HL-60 (cell line): ENCODE measurements around the gene UBE2V1.

Source experiments
- DNase-seq, 2 experiments: peaks; one replicate each; pipeline ENCODE4 v3.0.0-alpha.2; 2010 to 2020; ENCODE audit warnings: low read depth in 1 of 2, low spot score in 1 of 2
- H3K27ac ChIP-seq: fragments of 250-450 bp; sonication (Bioruptor Pico); replicated peaks from 2 replicates; pipeline ENCODE4 v1.5.1; 2020; ENCODE audit warnings: mild to moderate bottlenecking, moderate library complexity
- H3K27me3 ChIP-seq: fragments of 250-450 bp; sonication (Bioruptor Pico); 2 replicates; pipeline ENCODE4 v1.5.1; 2021; ENCODE audit warnings: mild to moderate bottlenecking, moderate library complexity; ENCODE audit not compliant: insufficient read depth, poor library complexity, severe bottlenecking
- H3K4me3 ChIP-seq: replicated peaks from 2 replicates; pipeline ENCODE4 v1.5.1; 2011; ENCODE audit warnings: mild to moderate bottlenecking, control low read depth, low read length; ENCODE audit not compliant: insufficient read depth
- CTCF ChIP-seq: IDR thresholded peaks from one replicate; pipeline ENCODE4 v1.5.1; 2011; ENCODE audit warnings: low read length, control low read depth, inconsistent platforms; ENCODE audit not compliant: insufficient read depth
- GABPA ChIP-seq: IDR thresholded peaks from 2 replicates; pipeline ENCODE4 v1.6.1; 2012; ENCODE audit warnings: low read depth
- POLR2AphosphoS5 ChIP-seq: IDR thresholded peaks from 2 replicates; pipeline ENCODE4 v1.6.1; 2012; ENCODE audit warnings: low read depth
- REST ChIP-seq: IDR thresholded peaks from 2 replicates; pipeline ENCODE4 v1.6.1; 2012; ENCODE audit warnings: low read depth; ENCODE audit not compliant: insufficient replicate concordance
- SPI1 ChIP-seq: IDR thresholded peaks from 2 replicates; pipeline ENCODE4 v1.6.1; 2012; ENCODE audit warnings: low read depth, mild to moderate bottlenecking, borderline replicate concordance

The UBE2V1 gene

GRCh38 chr20:50151034-50151743 is 38.2 kb upstream of the UBE2V1 start:
- H3K4me3 ChIP-seq = no peak overlapping the region
- H3K27ac ChIP-seq = no peak overlapping the region
- TF ChIP-seq CTCF (no peak), POLR2AphosphoS5 (no peak), REST (no peak), SPI1 (no peak), GABPA (no peak)
- H3K27me3 ChIP-seq = no peaks in the 10 kb centered on the region
- DNase-seq = no peak

- DNase-seq = no peak
- Histone ChIP-seq H3K27me3 (no peaks in the 10 kb centered on the region), H3K4me3 (no peak overlapping the region), H3K27ac (no peak overlapping the region)
- no peak for TF ChIP-seq SPI1
These were observed 36.7 kb upstream of the UBE2V1 start for GRCh38 chr20:50149481-50150254.

GRCh38 chr20:50146732-50147662 is 34.0 kb upstream of the UBE2V1 start:
- Histone ChIP-seq H3K27me3 (no peaks in the 10 kb centered on the region), H3K4me3 (no peak overlapping the region), H3K27ac (peak overlapping the region; percentile 94)
- DNase-seq = peak; percentile 58 to 88
- TF ChIP-seq SPI1 (peak; percentile 72; the same call in 1 of the 2 replicates), POLR2AphosphoS5 (peak; percentile 81), REST (no peak)

- H3K27ac ChIP-seq = peak overlapping the region; percentile 94
- no peaks in the 10 kb centered on the region for H3K27me3 ChIP-seq
- TF ChIP-seq SPI1 (no peak), REST (no peak), POLR2AphosphoS5 (no peak), CTCF (no peak), GABPA (no peak)
- no peak overlapping the region for H3K4me3 ChIP-seq
- no peak for DNase-seq
These were observed 33.3 kb upstream of the UBE2V1 start for GRCh38 chr20:50146214-50146613.
